H1 (cell line): ENCODE data around the gene PEX5L. TPM values are rescaled to one million over a fixed set of nuclear protein-coding genes. Genes with fewer than 3 reads are reported as not detected.

Experiments used
- E2F6 ChIP-seq: IDR thresholded peaks from 2 replicates; pipeline ENCODE4 v1.6.1; 2012; ENCODE audit warnings: inconsistent platforms
- FOSL1 ChIP-seq: IDR thresholded peaks from 2 replicates; pipeline ENCODE4 v1.6.1; 2011; ENCODE audit warnings: mild to moderate bottlenecking, low read depth, low read length, moderate library complexity; ENCODE audit not compliant: insufficient read depth
- NANOG ChIP-seq: IDR thresholded peaks from 2 replicates; pipeline ENCODE4 v1.6.1; 2011; ENCODE audit warnings: low read length, low read depth, mild to moderate bottlenecking, inconsistent platforms; ENCODE audit not compliant: insufficient read depth, poor library complexity, severe bottlenecking
- polyA plus RNA-seq, 7 experiments: library from polyadenylated mRNA; depleted of rRNA in 3 of 7; stranded (reverse) in 5 of 7; unstranded in 2 of 7; fragments of >200 nt in 5 of 7; fragments of 200-250 nt in 2 of 7; gene quantifications; 1 replicate in 5 of 7; 2 replicates in 1 of 7; 4 replicates in 1 of 7; pipeline versions ENCODE4 v1.2.1 to v1.2.3, GENCODE V29; 2011 to 2013; ENCODE audit warnings: missing spikeins in 2 of 7, mixed read lengths in 2 of 7
- total RNA-seq: library from RNA; stranded (reverse); fragmentation: NEBNext Ultra II Directional; extraction: Animal tissue kit (Norgen Biotek cat#: 25700); gene quantifications from 2 replicates; pipeline ENCODE4 v1.2.1, GENCODE V29; 2021
- TF ChIP-seq, protein P1 (sequence below): IDR thresholded peaks from 2 replicates; pipeline ENCODE4 v1.6.1; 2011; ENCODE audit warnings: low read length, improper control_type of control experiment

The PEX5L gene
- total and polyA plus RNA-seq, 2 of the 8 experiments (the other 6 are each of a cell fraction or from before 2014, with no cell fraction given): 0.80 to 4.2 TPM

GRCh38 chr3:180073561-180073960 lies 36.8 kb upstream of the PEX5L start (continued):
- TF ChIP-seq, protein P1, sequence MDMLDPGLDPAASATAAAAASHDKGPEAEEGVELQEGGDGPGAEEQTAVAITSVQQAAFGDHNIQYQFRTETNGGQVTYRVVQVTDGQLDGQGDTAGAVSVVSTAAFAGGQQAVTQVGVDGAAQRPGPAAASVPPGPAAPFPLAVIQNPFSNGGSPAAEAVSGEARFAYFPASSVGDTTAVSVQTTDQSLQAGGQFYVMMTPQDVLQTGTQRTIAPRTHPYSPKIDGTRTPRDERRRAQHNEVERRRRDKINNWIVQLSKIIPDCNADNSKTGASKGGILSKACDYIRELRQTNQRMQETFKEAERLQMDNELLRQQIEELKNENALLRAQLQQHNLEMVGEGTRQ: no peak
- TF ChIP-seq NANOG: no peak
- TF ChIP-seq E2F6: no peak
- TF ChIP-seq FOSL1: no peak
